SU-DHL-6 (cell line): Measurements from ENCODE around the gene CLNK.

Source experiments
- EZH2phosphoT487 ChIP-seq: fragments of 200-600 bp; sonication (generic), shearing (Covaris generic); conservative IDR thresholded peaks from 2 replicates; pipeline ENCODE4 v1.6.1; 2018; ENCODE audit warnings: mild to moderate bottlenecking, antibody characterized with exemption, low read length, moderate library complexity, mixed read lengths
- TF ChIP-seq, protein P1 (sequence below): fragments of 200-600 bp; sonication (generic); IDR thresholded peaks from one replicate; pipeline ENCODE4 v1.5.1; 2017; ENCODE audit warnings: antibody characterized with exemption, mild to moderate bottlenecking, low read length, moderate library complexity; ENCODE audit not compliant: insufficient read depth, poor library complexity, severe bottlenecking

GRCh38 chr4:10623241-10623640, 61.3 kb downstream of the CLNK start:
- TF ChIP-seq, protein P1, sequence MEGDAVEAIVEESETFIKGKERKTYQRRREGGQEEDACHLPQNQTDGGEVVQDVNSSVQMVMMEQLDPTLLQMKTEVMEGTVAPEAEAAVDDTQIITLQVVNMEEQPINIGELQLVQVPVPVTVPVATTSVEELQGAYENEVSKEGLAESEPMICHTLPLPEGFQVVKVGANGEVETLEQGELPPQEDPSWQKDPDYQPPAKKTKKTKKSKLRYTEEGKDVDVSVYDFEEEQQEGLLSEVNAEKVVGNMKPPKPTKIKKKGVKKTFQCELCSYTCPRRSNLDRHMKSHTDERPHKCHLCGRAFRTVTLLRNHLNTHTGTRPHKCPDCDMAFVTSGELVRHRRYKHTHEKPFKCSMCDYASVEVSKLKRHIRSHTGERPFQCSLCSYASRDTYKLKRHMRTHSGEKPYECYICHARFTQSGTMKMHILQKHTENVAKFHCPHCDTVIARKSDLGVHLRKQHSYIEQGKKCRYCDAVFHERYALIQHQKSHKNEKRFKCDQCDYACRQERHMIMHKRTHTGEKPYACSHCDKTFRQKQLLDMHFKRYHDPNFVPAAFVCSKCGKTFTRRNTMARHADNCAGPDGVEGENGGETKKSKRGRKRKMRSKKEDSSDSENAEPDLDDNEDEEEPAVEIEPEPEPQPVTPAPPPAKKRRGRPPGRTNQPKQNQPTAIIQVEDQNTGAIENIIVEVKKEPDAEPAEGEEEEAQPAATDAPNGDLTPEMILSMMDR, result no peak
- TF ChIP-seq EZH2phosphoT487, result no peak
